ENCODE data around the gene LRRC34. TPM values are rescaled to one million over a fixed set of nuclear protein-coding genes. Genes with fewer than 3 reads are reported as not detected.
A peak's percentile ranks its signal among the peaks of the same experiment; 100 is the strongest.

The LRRC34 gene
- total RNA-seq, 1 donor from 2014 or later: 5.1 TPM

DNA sequence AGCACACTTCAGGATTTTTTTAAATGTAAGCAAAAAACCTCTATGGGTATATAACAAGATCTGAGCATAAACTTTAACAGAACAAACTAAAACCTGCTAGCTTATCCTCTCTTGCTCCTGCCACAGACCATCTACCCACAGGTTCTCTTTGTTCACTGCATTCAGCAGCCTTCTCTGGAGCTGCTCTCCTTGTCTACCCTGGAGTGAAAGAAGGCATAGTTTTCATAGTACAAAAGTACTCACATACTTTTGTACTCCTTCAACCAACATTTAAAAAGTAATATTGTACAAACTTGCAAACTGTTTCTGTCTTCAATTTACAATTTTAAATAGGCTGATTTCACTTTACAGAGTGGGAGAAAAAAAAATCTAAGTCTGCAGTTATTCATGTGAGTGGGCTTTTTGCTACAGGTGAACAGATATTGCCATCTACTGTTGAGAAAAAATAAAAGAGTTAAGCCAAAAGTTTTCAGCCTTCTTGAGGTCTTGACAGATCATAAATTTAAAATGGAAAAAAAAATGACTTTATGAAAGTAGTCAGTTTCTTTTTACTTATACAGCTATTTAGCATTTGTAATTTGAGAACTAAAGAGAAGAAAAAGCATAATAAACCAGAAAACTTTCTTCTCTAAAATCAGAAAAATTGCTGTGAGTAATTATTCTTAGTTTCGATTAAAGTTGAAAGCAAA is 68.2 kb downstream of the LRRC34 start:
- H3K27ac Mint-ChIP-seq: peak overlapping the region; percentile 32
- H3K4me3 Mint-ChIP-seq: no peak overlapping the region
- H3K4me1 Mint-ChIP-seq: peaks cover 21% of the 10 kb centered on the region
- TF ChIP-seq, protein P1, sequence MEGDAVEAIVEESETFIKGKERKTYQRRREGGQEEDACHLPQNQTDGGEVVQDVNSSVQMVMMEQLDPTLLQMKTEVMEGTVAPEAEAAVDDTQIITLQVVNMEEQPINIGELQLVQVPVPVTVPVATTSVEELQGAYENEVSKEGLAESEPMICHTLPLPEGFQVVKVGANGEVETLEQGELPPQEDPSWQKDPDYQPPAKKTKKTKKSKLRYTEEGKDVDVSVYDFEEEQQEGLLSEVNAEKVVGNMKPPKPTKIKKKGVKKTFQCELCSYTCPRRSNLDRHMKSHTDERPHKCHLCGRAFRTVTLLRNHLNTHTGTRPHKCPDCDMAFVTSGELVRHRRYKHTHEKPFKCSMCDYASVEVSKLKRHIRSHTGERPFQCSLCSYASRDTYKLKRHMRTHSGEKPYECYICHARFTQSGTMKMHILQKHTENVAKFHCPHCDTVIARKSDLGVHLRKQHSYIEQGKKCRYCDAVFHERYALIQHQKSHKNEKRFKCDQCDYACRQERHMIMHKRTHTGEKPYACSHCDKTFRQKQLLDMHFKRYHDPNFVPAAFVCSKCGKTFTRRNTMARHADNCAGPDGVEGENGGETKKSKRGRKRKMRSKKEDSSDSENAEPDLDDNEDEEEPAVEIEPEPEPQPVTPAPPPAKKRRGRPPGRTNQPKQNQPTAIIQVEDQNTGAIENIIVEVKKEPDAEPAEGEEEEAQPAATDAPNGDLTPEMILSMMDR (IDR thresholded peaks at IDR 0.05; ENCODE audit: unreplicated experiment): no peak
- H3K9me3 Mint-ChIP-seq: peaks cover 4% of the 10 kb centered on the region
- no peaks in the 10 kb centered on the region for H3K36me3 Mint-ChIP-seq
- peaks cover 10% of the 10 kb centered on the region for H3K27me3 Mint-ChIP-seq (ENCODE audit: low read depth)
- DNase-seq (ENCODE audit: low spot score in 2 of 2, unreplicated experiment in 2 of 2): no peak

Other genes with a start within 250 kb of the LRRC34 start
- gene MECOM, start 149.2 kb downstream of the LRRC34 start, total RNA-seq: 29.2 to 32.8 TPM (median 30.2 TPM) in 3 replicates
- 4.7 to 11.8 TPM (median 6.5 TPM) in 3 replicates for gene TERC, start 47.8 kb downstream of the LRRC34 start, total RNA-seq
- gene ACTRT3, start 43.3 kb downstream of the LRRC34 start, total RNA-seq: 3.1 to 3.8 TPM (median 3.5 TPM) in 3 replicates
- gene MYNN, start 39.5 kb downstream of the LRRC34 start, total RNA-seq: 16.8 to 17.3 TPM (median 17.1 TPM) in 3 replicates
- 0.11 to 0.31 TPM (median 0.16 TPM) in 3 replicates for gene LRRIQ4, start within 50 bp of the LRRC34 start, total RNA-seq
- not detected in 3 replicates for gene LRRC31, start 57.0 kb upstream of the LRRC34 start, total RNA-seq
- gene SAMD7, start 98.7 kb upstream of the LRRC34 start, total RNA-seq: not detected in 3 replicates
- gene SEC62, start 153.9 kb upstream of the LRRC34 start, total RNA-seq: 104 to 118 TPM (median 112 TPM) in 3 replicates
- gene GPR160, start 225.1 kb upstream of the LRRC34 start, total RNA-seq: 0.44 to 1.0 TPM (median 0.45 TPM) in 3 replicates

Data from mesothelial cell of epicardium (in vitro differentiated cells).